ENCODE data around the gene SH3RF3.

- TF ChIP-seq, protein P1, sequence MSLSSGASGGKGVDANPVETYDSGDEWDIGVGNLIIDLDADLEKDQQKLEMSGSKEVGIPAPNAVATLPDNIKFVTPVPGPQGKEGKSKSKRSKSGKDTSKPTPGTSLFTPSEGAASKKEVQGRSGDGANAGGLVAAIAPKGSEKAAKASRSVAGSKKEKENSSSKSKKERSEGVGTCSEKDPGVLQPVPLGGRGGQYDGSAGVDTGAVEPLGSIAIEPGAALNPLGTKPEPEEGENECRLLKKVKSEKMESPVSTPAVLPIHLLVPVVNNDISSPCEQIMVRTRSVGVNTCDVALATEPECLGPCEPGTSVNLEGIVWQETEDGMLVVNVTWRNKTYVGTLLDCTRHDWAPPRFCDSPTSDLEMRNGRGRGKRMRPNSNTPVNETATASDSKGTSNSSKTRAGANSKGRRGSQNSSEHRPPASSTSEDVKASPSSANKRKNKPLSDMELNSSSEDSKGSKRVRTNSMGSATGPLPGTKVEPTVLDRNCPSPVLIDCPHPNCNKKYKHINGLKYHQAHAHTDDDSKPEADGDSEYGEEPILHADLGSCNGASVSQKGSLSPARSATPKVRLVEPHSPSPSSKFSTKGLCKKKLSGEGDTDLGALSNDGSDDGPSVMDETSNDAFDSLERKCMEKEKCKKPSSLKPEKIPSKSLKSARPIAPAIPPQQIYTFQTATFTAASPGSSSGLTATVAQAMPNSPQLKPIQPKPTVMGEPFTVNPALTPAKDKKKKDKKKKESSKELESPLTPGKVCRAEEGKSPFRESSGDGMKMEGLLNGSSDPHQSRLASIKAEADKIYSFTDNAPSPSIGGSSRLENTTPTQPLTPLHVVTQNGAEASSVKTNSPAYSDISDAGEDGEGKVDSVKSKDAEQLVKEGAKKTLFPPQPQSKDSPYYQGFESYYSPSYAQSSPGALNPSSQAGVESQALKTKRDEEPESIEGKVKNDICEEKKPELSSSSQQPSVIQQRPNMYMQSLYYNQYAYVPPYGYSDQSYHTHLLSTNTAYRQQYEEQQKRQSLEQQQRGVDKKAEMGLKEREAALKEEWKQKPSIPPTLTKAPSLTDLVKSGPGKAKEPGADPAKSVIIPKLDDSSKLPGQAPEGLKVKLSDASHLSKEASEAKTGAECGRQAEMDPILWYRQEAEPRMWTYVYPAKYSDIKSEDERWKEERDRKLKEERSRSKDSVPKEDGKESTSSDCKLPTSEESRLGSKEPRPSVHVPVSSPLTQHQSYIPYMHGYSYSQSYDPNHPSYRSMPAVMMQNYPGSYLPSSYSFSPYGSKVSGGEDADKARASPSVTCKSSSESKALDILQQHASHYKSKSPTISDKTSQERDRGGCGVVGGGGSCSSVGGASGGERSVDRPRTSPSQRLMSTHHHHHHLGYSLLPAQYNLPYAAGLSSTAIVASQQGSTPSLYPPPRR (CRISPR knock-in tag; IDR thresholded peaks at IDR 0.05; ENCODE audit: borderline replicate concordance): no peak
- no peak for TF ChIP-seq ZBED1 (IDR thresholded peaks at IDR 0.05)
- TF ChIP-seq FOXK1 (CRISPR knock-in tag; IDR thresholded peaks at IDR 0.05; ENCODE audit: borderline replicate concordance): no peak
- TF ChIP-seq ZNF717 (CRISPR knock-in tag; IDR thresholded peaks at IDR 0.05): no peak
- TF ChIP-seq STAT5A (IDR thresholded peaks at IDR 0.05; ENCODE audit: borderline replicate concordance, low read length): no peak
- TF ChIP-seq E2F1 (CRISPR knock-in tag; IDR thresholded peaks at IDR 0.05): no peak
- no peak for TF ChIP-seq POLR2A (conservative IDR thresholded peaks at IDR 0.05)
- TF ChIP-seq EZH2 (IDR thresholded peaks at IDR 0.05; ENCODE audit: borderline replicate concordance, low read depth, low read length): no peak
Observed at GRCh38 chr2:109248590-109248989, 119.6 kb downstream of the SH3RF3 start.
